Measurements from ENCODE around the gene SLC34A3.

The SLC34A3 gene

GRCh38 chr9:137204731-137205125, 26.0 kb upstream of the SLC34A3 start:
- Histone ChIP-seq H3K9me3 (replicated peaks; ENCODE audit: insufficient read depth, low read length) (no peaks in the 10 kb centered on the region), H3K36me3 (replicated peaks; ENCODE audit: insufficient read depth, low read length) (no peaks in the 10 kb centered on the region), H3K4me2 (ENCODE audit: low read depth, low read length) (peak overlapping the region; percentile 93), H3K9me2 (replicated peaks; ENCODE audit: insufficient read depth, low read length) (no peaks in the 10 kb centered on the region), H3K27me3 (replicated peaks; ENCODE audit: insufficient read depth, low read length) (no peaks in the 10 kb centered on the region), H3K4me3 (ENCODE audit: low read length) (peak overlapping the region; percentile 90), H3K9ac (ENCODE audit: low read length) (peak overlapping the region; percentile 95), H3K79me2 (ENCODE audit: low read length) (peaks cover 48% of the 10 kb centered on the region), H4K20me1 (ENCODE audit: insufficient read depth, low read length) (no peaks in the 10 kb centered on the region), H3K27ac (ENCODE audit: low read length) (peak overlapping the region; percentile 24; the same call in 1 of the 2 replicates), H3K4me1 (ENCODE audit: low read length) (peaks cover 24% of the 10 kb centered on the region), H3F3A (ENCODE audit: insufficient read depth, low read length) (peaks cover 14% of the 10 kb centered on the region; the same call in 1 of the 2 replicates), H2AFZ (ENCODE audit: low read length) (0 out of 2 replicates have a peak overlapping the region, but pooled peaks have one; percentile 49)
- DNase-seq, result no peak
- TF ChIP-seq CTCF (IDR thresholded peaks at IDR 0.05; ENCODE audit: low read length) (no peak), EZH2 (optimal IDR thresholded peaks at IDR 0.05; ENCODE audit: low read depth, low read length) (no peak), EZH2phosphoT487 (IDR thresholded peaks at IDR 0.05; ENCODE audit: low read length) (no peak)

- Histone ChIP-seq H3K27ac (ENCODE audit: low read length) (peak within 1 kb of the TSS; percentile 24; the same call in 1 of the 2 replicates), H3K9ac (ENCODE audit: low read length) (peak within 1 kb of the TSS; percentile 95), H3K9me3 (replicated peaks; ENCODE audit: insufficient read depth, low read length) (no peaks in the 10 kb centered on the region), H4K20me1 (ENCODE audit: insufficient read depth, low read length) (no peaks in the 10 kb centered on the region), H3K9me2 (replicated peaks; ENCODE audit: insufficient read depth, low read length) (no peaks in the 10 kb centered on the region), H3F3A (ENCODE audit: insufficient read depth, low read length) (peaks cover 14% of the 10 kb centered on the region; the same call in 1 of the 2 replicates), H3K27me3 (replicated peaks; ENCODE audit: insufficient read depth, low read length) (no peaks in the 10 kb centered on the region), H3K36me3 (replicated peaks; ENCODE audit: insufficient read depth, low read length) (no peaks in the 10 kb centered on the region), H2AFZ (ENCODE audit: low read length) (peak within 1 kb of the TSS; percentile 57), H3K4me3 (ENCODE audit: low read length) (peak within 1 kb of the TSS; percentile 90), H3K79me2 (ENCODE audit: low read length) (peaks cover 48% of the 10 kb centered on the region), H3K4me2 (ENCODE audit: low read depth, low read length) (peak within 1 kb of the TSS; percentile 98), H3K4me1 (ENCODE audit: low read length) (peaks cover 24% of the 10 kb centered on the region)
- TF ChIP-seq EZH2phosphoT487 (IDR thresholded peaks at IDR 0.05; ENCODE audit: low read length), result no peak
- DNase-seq, result peak; percentile 89
Observed at GRCh38 chr9:137205126-137206069, 25.3 kb upstream of the SLC34A3 start, which contains the start of the genes NDOR1 and TMEM203. NDOR1 (plus strand) TSS chr9:137205700; CDS start chr9:137205778, 78 bp downstream. TMEM203 (minus strand) TSS chr9:137205648; CDS start chr9:137205414, 234 bp downstream.

GRCh38 chr9:137206602-137207001, 24.1 kb upstream of the SLC34A3 start:
- peak overlapping the region; percentile 90 for H3K4me3 ChIP-seq (ENCODE audit: low read length)
- no peaks in the 10 kb centered on the region for H3K36me3 ChIP-seq (replicated peaks; ENCODE audit: insufficient read depth, low read length)
- H3K4me1 ChIP-seq (ENCODE audit: low read length), result peaks cover 20% of the 10 kb centered on the region
- H4K20me1 ChIP-seq (ENCODE audit: insufficient read depth, low read length), result no peaks in the 10 kb centered on the region
- H2AFZ ChIP-seq (ENCODE audit: low read length), result no peak overlapping the region
- H3F3A ChIP-seq (ENCODE audit: insufficient read depth, low read length), result peaks cover 7% of the 10 kb centered on the region; the same call in 1 of the 2 replicates
- TF ChIP-seq EZH2 (optimal IDR thresholded peaks at IDR 0.05; ENCODE audit: low read depth, low read length) (no peak), CTCF (IDR thresholded peaks at IDR 0.05; ENCODE audit: low read length) (no peak), EZH2phosphoT487 (IDR thresholded peaks at IDR 0.05; ENCODE audit: low read length) (no peak)
- H3K27me3 ChIP-seq (replicated peaks; ENCODE audit: insufficient read depth, low read length), result no peaks in the 10 kb centered on the region
- no peaks in the 10 kb centered on the region for H3K9me2 ChIP-seq (replicated peaks; ENCODE audit: insufficient read depth, low read length)
- H3K79me2 ChIP-seq (ENCODE audit: low read length), result peaks cover 48% of the 10 kb centered on the region
- H3K9me3 ChIP-seq (replicated peaks; ENCODE audit: insufficient read depth, low read length), result no peaks in the 10 kb centered on the region
- DNase-seq, result no peak
- H3K9ac ChIP-seq (ENCODE audit: low read length), result peak overlapping the region; percentile 95
- H3K4me2 ChIP-seq (ENCODE audit: low read depth, low read length), result peak overlapping the region; percentile 98
- no peak overlapping the region for H3K27ac ChIP-seq (ENCODE audit: low read length)

All from MM.1S (cell line).